Measurements from ENCODE around the gene PRKN. TPM values are rescaled to one million over a fixed set of nuclear protein-coding genes. Genes with fewer than 3 reads are reported as not detected.

Gene PRKN
- total and polyA plus RNA-seq, 2 experiments from 2014 or later = 1.2 to 2.3 TPM

GRCh38 chr6:162448294-162448693 is 279.3 kb downstream of the PRKN start:
- Histone ChIP-seq H3K9ac (no peak overlapping the region), H3K4me2 (ENCODE audit: unreplicated experiment) (no peak overlapping the region), H2AFZ (no peak overlapping the region), H3K27ac (no peak overlapping the region), H3K9me3 (ENCODE audit: low read depth) (no peaks in the 10 kb centered on the region), H3K79me2 (ENCODE audit: insufficient read depth) (no peaks in the 10 kb centered on the region), H3K9me2 (ENCODE audit: insufficient read depth) (no peaks in the 10 kb centered on the region), H3K36me3 (ENCODE audit: low read depth) (no peaks in the 10 kb centered on the region), H3K27me3 (replicated peaks; ENCODE audit: insufficient read depth) (no peaks in the 10 kb centered on the region), H3K4me3 (no peak overlapping the region), H3K4me1 (ENCODE audit: insufficient read depth) (no peaks in the 10 kb centered on the region), H3F3A (ENCODE audit: insufficient read depth) (no peaks in the 10 kb centered on the region), H4K20me1 (ENCODE audit: insufficient read depth) (no peaks in the 10 kb centered on the region)
- in situ Hi-C loops (cut with MboI) = no loop called here
- TF ChIP-seq EZH2phosphoT487 (IDR thresholded peaks at IDR 0.05; ENCODE audit: insufficient read depth, low read depth) (no peak), EZH2 (IDR thresholded peaks at IDR 0.05; ENCODE audit: insufficient read depth, poor library complexity, severe bottlenecking) (no peak)
- 75% methylated on average over 3 of the region's 3 CpGs for WGBS, 2 experiments (ENCODE audit: low coverage in 1 of 2, low lambda C conversion rate in 2 of 2, missing lambda C conversion rate in 2 of 2)
- no peak for DNase-seq

GRCh38 chr6:162443101-162443500 is 284.5 kb downstream of the PRKN start:
- TF ChIP-seq EZH2 (IDR thresholded peaks at IDR 0.05; ENCODE audit: insufficient read depth, poor library complexity, severe bottlenecking) = no peak
- no peak for TF ChIP-seq EZH2phosphoT487 (IDR thresholded peaks at IDR 0.05; ENCODE audit: insufficient read depth, low read depth)
- no peak overlapping the region for H3K4me2 ChIP-seq (ENCODE audit: unreplicated experiment)
- no peak overlapping the region for H3K27ac ChIP-seq
- DNase-seq = no peak
- H2AFZ ChIP-seq = no peak overlapping the region
- no peaks in the 10 kb centered on the region for H3K79me2 ChIP-seq (ENCODE audit: insufficient read depth)
- H4K20me1 ChIP-seq (ENCODE audit: insufficient read depth) = no peaks in the 10 kb centered on the region
- no peak overlapping the region for H3K4me3 ChIP-seq
- H3K36me3 ChIP-seq (ENCODE audit: low read depth) = no peaks in the 10 kb centered on the region
- no peak overlapping the region for H3K9ac ChIP-seq
- H3K4me1 ChIP-seq (ENCODE audit: insufficient read depth) = no peaks in the 10 kb centered on the region
- H3K27me3 ChIP-seq (replicated peaks; ENCODE audit: insufficient read depth) = no peaks in the 10 kb centered on the region
- H3K9me3 ChIP-seq (ENCODE audit: low read depth) = no peaks in the 10 kb centered on the region
- in situ Hi-C loops (cut with MboI) = no loop called here
- H3F3A ChIP-seq (ENCODE audit: insufficient read depth) = no peaks in the 10 kb centered on the region
- 77 to 79% methylated on average over 10 of the region's 10 CpGs for WGBS, 2 experiments (ENCODE audit: low coverage in 1 of 2, low lambda C conversion rate in 2 of 2, missing lambda C conversion rate in 2 of 2)
- no peaks in the 10 kb centered on the region for H3K9me2 ChIP-seq (ENCODE audit: insufficient read depth)

- Histone ChIP-seq H4K20me1 (ENCODE audit: insufficient read depth) (no peaks in the 10 kb centered on the region), H3K9me2 (ENCODE audit: insufficient read depth) (no peaks in the 10 kb centered on the region), H3K9ac (no peak overlapping the region), H3K36me3 (ENCODE audit: low read depth) (no peaks in the 10 kb centered on the region), H3F3A (ENCODE audit: insufficient read depth) (no peaks in the 10 kb centered on the region), H3K4me2 (ENCODE audit: unreplicated experiment) (no peak overlapping the region), H3K4me1 (ENCODE audit: insufficient read depth) (no peaks in the 10 kb centered on the region), H3K9me3 (ENCODE audit: low read depth) (no peaks in the 10 kb centered on the region), H3K27me3 (replicated peaks; ENCODE audit: insufficient read depth) (no peaks in the 10 kb centered on the region), H2AFZ (no peak overlapping the region), H3K79me2 (ENCODE audit: insufficient read depth) (no peaks in the 10 kb centered on the region), H3K27ac (no peak overlapping the region), H3K4me3 (no peak overlapping the region)
- no peak for DNase-seq
- no peak for TF ChIP-seq EZH2phosphoT487 (IDR thresholded peaks at IDR 0.05; ENCODE audit: insufficient read depth, low read depth)
- TF ChIP-seq EZH2 (IDR thresholded peaks at IDR 0.05; ENCODE audit: insufficient read depth, poor library complexity, severe bottlenecking) = no peak
- in situ Hi-C loops (cut with MboI) = no loop called here
- 59 to 63% methylated on average over 6 of the region's 6 CpGs for WGBS, 2 experiments (ENCODE audit: low coverage in 1 of 2, low lambda C conversion rate in 2 of 2, missing lambda C conversion rate in 2 of 2)
These were observed 284.9 kb downstream of the PRKN start for GRCh38 chr6:162442687-162443086.

- Histone ChIP-seq H2AFZ (no peak overlapping the region), H3K79me2 (ENCODE audit: insufficient read depth) (no peaks in the 10 kb centered on the region), H3K36me3 (ENCODE audit: low read depth) (no peaks in the 10 kb centered on the region), H3K4me3 (no peak overlapping the region), H3K27me3 (replicated peaks; ENCODE audit: insufficient read depth) (no peaks in the 10 kb centered on the region), H3K4me1 (ENCODE audit: insufficient read depth) (no peaks in the 10 kb centered on the region), H3K9me2 (ENCODE audit: insufficient read depth) (no peaks in the 10 kb centered on the region), H3K9ac (no peak overlapping the region), H3F3A (ENCODE audit: insufficient read depth) (no peaks in the 10 kb centered on the region), H3K4me2 (ENCODE audit: unreplicated experiment) (no peak overlapping the region), H4K20me1 (ENCODE audit: insufficient read depth) (no peaks in the 10 kb centered on the region), H3K27ac (no peak overlapping the region), H3K9me3 (ENCODE audit: low read depth) (no peaks in the 10 kb centered on the region)
- in situ Hi-C loops (cut with MboI) = no loop called here
- DNase-seq = no peak
- TF ChIP-seq EZH2 (IDR thresholded peaks at IDR 0.05; ENCODE audit: insufficient read depth, poor library complexity, severe bottlenecking) = no peak
- 61 to 67% methylated on average over 5 of the region's 5 CpGs for WGBS, 2 experiments (ENCODE audit: low coverage in 1 of 2, low lambda C conversion rate in 2 of 2, missing lambda C conversion rate in 2 of 2)
These were observed 285.6 kb downstream of the PRKN start for GRCh38 chr6:162441991-162442390.

GRCh38 chr6:162438980-162439379 is 288.6 kb downstream of the PRKN start:
- TF ChIP-seq EZH2 (IDR thresholded peaks at IDR 0.05; ENCODE audit: insufficient read depth, poor library complexity, severe bottlenecking) = no peak
- no peak for TF ChIP-seq EZH2phosphoT487 (IDR thresholded peaks at IDR 0.05; ENCODE audit: insufficient read depth, low read depth)
- Histone ChIP-seq H3K4me1 (ENCODE audit: insufficient read depth) (no peaks in the 10 kb centered on the region), H3K4me3 (no peak overlapping the region), H3K4me2 (ENCODE audit: unreplicated experiment) (no peak overlapping the region), H3K79me2 (ENCODE audit: insufficient read depth) (no peaks in the 10 kb centered on the region), H3K27ac (no peak overlapping the region), H3K9ac (no peak overlapping the region), H3K9me2 (ENCODE audit: insufficient read depth) (no peaks in the 10 kb centered on the region), H4K20me1 (ENCODE audit: insufficient read depth) (no peaks in the 10 kb centered on the region), H2AFZ (no peak overlapping the region), H3K36me3 (ENCODE audit: low read depth) (no peaks in the 10 kb centered on the region), H3F3A (ENCODE audit: insufficient read depth) (no peaks in the 10 kb centered on the region), H3K9me3 (ENCODE audit: low read depth) (no peaks in the 10 kb centered on the region), H3K27me3 (replicated peaks; ENCODE audit: insufficient read depth) (no peaks in the 10 kb centered on the region)
- DNase-seq = no peak
- WGBS, 2 experiments (ENCODE audit: low coverage in 1 of 2, low lambda C conversion rate in 2 of 2, missing lambda C conversion rate in 2 of 2) = 53 to 55% methylated on average over 2 of the region's 2 CpGs
- in situ Hi-C loops (cut with MboI) = no loop called here
